MCF 10A (cell line): ENCODE results near the gene HNRNPA2B1. TPM values are rescaled to one million over a fixed set of nuclear protein-coding genes. Genes with fewer than 3 reads are reported as not detected.
"Not testable (repeated sequence)": the region's sequence is repeated elsewhere in the genome, so short reads cannot be mapped to it uniquely, and the experiment has no call there.

Experiments used
- BruUV-seq: library from RNA; stranded (reverse); fragments of 400-500 nt; replicated peaks from 2 replicates; lab custom pipeline; 2021; lab: Mats Ljungman, UMichigan
- CTCF ChIA-PET: fragments of 300-600 bp; sonication (Branson Sonifier 250); formaldehyde crosslinking; extraction: SDS; loops from one replicate; lab custom pipeline; 2021; ENCODE audit warnings: antibody characterized with exemption, inconsistent platforms; lab: Yijun Ruan, JAX
- POLR2A ChIA-PET: fragments of 300-600, 350-650 bp; sonication (Branson Sonifier 250); formaldehyde crosslinking; extraction: SDS; loops from one replicate; lab custom pipeline; 2020; ENCODE audit warnings: antibody characterized with exemption, inconsistent platforms; lab: Yijun Ruan, JAX
- DNase-seq: peaks from one replicate; pipeline ENCODE4 v3.0.0-alpha.2; 2018; ENCODE audit not compliant: unreplicated experiment
- H3K27ac Mint-ChIP-seq: one replicate; pipeline ENCODE4 v1.8.0; 2022; ENCODE audit warnings: mild to moderate bottlenecking, low read depth, mixed read lengths; ENCODE audit not compliant: unreplicated experiment
- H3K27me3 Mint-ChIP-seq: one replicate; pipeline ENCODE4 v1.8.0; 2022; ENCODE audit warnings: mixed read lengths; ENCODE audit not compliant: insufficient read depth, unreplicated experiment
- H3K36me3 Mint-ChIP-seq: one replicate; pipeline ENCODE4 v1.8.0; 2022; ENCODE audit warnings: mild to moderate bottlenecking, moderate library complexity, mixed read lengths; ENCODE audit not compliant: insufficient read depth, unreplicated experiment
- H3K4me1 Mint-ChIP-seq: one replicate; pipeline ENCODE4 v1.8.0; 2022; ENCODE audit warnings: mixed read lengths; ENCODE audit not compliant: insufficient read depth, unreplicated experiment
- H3K4me3 Mint-ChIP-seq: one replicate; pipeline ENCODE4 v1.8.0; 2022; ENCODE audit warnings: mild to moderate bottlenecking, moderate library complexity, mixed read lengths; ENCODE audit not compliant: unreplicated experiment
- H3K9me3 Mint-ChIP-seq: one replicate; pipeline ENCODE4 v1.8.0; 2022; ENCODE audit warnings: mixed read lengths; ENCODE audit not compliant: unreplicated experiment
- intact Hi-C: fragments of 100-400 bp; cut with micrococcal nuclease; formaldehyde crosslinking; loops from 2 replicates; pipeline ENCODE4 v1.14.1; 2022
- total RNA-seq: library from RNA; stranded (reverse); gene quantifications from 2 replicates; pipeline ENCODE4 v1.2.3, GENCODE V29; 2022
- TF ChIP-seq, protein P1 (sequence below): fragments of 200-600 bp; IDR thresholded peaks from one replicate; pipeline ENCODE4 v1.8.0; 2022; ENCODE audit warnings: antibody characterized with exemption, mild to moderate bottlenecking; ENCODE audit not compliant: unreplicated experiment

Gene HNRNPA2B1
- total RNA-seq, 1 experiment from 2014 or later = 646 TPM

DNA sequence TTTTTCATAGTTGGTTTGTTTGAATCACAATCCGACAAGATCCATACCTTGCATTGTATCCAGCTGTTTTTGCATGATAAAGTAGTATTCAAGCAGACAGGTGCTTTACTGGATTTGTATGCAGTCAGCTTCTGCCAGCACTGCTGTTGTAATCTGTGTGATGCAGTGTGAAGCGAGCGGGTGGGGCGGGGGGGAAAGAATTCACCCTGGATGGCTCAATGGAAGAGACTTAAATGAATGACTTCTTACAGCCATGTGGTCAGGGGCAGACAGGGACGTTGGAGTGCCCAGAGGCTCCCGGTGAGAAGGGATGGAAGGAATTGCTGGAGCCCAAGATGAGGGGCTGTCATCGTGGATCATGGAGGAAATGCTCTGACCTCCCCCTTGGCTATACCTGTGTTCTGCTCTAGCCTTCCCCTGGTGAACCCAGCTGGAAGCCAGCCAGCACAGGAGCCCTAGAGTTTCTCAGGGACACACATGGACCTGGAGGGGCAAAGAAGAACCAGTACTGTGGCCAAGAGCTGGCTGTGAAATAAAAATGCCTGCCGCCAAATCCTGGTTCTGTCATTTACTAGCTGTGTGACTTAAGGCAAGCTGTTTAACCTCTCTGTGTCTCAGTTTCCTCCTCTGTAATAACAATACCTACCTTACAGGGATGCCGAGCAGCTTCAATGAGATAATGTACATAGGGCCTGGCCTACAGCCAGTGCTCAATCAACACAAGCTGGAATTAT lies 34.4 kb downstream of the HNRNPA2B1 start:
- DNase-seq = no peak
- Mint-ChIP-seq H3K27ac (no peak overlapping the region), H3K4me1 (peaks cover 9% of the 10 kb centered on the region), H3K36me3 (no peaks in the 10 kb centered on the region), H3K4me3 (no peak overlapping the region), H3K27me3 (no peaks in the 10 kb centered on the region), H3K9me3 (no peaks in the 10 kb centered on the region)
- TF ChIP-seq, protein P1, sequence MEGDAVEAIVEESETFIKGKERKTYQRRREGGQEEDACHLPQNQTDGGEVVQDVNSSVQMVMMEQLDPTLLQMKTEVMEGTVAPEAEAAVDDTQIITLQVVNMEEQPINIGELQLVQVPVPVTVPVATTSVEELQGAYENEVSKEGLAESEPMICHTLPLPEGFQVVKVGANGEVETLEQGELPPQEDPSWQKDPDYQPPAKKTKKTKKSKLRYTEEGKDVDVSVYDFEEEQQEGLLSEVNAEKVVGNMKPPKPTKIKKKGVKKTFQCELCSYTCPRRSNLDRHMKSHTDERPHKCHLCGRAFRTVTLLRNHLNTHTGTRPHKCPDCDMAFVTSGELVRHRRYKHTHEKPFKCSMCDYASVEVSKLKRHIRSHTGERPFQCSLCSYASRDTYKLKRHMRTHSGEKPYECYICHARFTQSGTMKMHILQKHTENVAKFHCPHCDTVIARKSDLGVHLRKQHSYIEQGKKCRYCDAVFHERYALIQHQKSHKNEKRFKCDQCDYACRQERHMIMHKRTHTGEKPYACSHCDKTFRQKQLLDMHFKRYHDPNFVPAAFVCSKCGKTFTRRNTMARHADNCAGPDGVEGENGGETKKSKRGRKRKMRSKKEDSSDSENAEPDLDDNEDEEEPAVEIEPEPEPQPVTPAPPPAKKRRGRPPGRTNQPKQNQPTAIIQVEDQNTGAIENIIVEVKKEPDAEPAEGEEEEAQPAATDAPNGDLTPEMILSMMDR = no peak
- BruUV-seq = no TSS peak
- ChIA-PET CTCF (interaction anchor here (0.6 to 1.6 kb wide), 6 partner anchors 14 to 515 kb away, joined by 3 to 8 read pairs (median 3); partner anchors contain the start of gene NFE2L3), POLR2A (interaction anchor here (0.8 to 2.6 kb wide), 5 partner anchors 10 to 78 kb away, joined by 3 to 14 read pairs (median 4); no protein-coding TSS in a partner anchor)
- intact Hi-C loops = no loop called here

DNA sequence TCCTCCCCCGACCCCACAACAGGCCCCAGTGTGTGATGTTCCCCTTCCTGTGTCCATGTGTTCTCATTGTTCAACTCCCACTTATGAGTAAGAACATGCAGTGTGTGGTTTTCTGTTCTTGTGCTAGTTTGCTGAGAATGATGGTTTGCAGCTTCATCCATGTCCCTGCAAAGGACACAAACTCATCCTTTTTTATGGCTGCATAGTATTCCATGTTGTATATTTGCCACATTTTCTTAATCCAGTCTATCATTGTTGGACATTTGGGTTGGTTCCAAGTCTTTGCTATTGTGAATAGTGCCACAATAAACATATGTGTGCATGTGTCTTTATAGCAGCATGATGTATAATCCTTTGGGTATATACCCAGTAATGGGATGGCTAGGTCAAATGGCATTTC lies 36.7 kb downstream of the HNRNPA2B1 start:
- H3K36me3 Mint-ChIP-seq, H3K9me3 Mint-ChIP-seq, H3K4me3 Mint-ChIP-seq: not testable (repeated sequence)

DNA sequence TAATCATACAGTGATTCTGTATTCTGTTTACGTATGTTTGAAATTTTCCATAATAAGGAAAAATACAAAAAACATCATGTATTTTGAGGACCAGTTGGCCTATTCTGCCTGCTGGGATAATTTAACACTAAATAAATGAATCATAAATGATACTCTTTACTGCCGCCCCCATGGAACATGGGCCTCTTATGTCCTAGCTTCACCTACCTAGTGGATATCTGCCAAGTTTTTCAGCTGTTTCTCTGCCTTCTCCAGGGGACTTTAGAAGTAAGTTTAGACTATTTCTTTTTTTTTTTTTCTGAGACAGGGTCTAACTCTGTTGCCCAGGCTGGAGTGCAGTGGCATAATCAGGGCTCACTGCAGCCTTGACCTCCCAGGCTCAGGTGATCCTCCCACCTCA lies 38.1 kb downstream of the HNRNPA2B1 start:
- ChIA-PET POLR2A (no interaction called here), CTCF (interaction anchor here (0.6 to 1.9 kb wide), 5 partner anchors 11 to 241 kb away, joined by 3 to 10 read pairs (median 4); no protein-coding TSS in a partner anchor)
- Mint-ChIP-seq H3K4me1 (peaks cover 9% of the 10 kb centered on the region), H3K27ac (no peak overlapping the region), H3K4me3 (no peak overlapping the region), H3K27me3 (no peaks in the 10 kb centered on the region), H3K36me3 (no peaks in the 10 kb centered on the region), H3K9me3 (no peaks in the 10 kb centered on the region)
- no TSS peak for BruUV-seq
- no peak for DNase-seq
- TF ChIP-seq, protein P1 = no peak
- intact Hi-C loops = no loop called here

More for the DNA sequence above, 36.7 kb downstream of the HNRNPA2B1 start:
- H3K4me1 Mint-ChIP-seq, H3K27me3 Mint-ChIP-seq, H3K27ac Mint-ChIP-seq, intact Hi-C loops, BruUV-seq, DNase-seq: not testable (repeated sequence)
- ChIA-PET CTCF (interaction anchor here (1.0 kb wide), 1 partner anchor 19 kb away, joined by 3 read pairs; no protein-coding TSS in a partner anchor), POLR2A (interaction anchor here (0.6 kb wide), 1 partner anchor 16 kb away, joined by 3 read pairs; no protein-coding TSS in a partner anchor)

DNA sequence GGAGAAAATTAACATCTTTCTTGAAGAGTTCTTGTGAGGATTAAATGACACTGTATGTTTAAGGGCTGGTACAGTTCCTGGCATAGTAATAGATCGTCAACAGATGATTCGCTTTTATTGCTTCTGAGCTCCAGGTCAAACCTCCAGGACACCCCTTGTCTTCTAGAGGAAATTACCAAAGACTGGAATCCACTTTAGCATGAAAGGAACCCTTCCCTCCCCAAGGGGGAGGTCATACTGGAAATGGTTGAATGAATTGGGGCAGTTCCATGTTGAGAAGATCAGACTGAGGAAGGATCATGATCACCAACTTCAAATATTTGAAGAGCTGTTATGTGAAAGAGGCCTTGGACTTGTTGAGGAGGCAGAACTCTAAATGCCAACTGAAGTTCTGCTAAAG lies 39.6 kb downstream of the HNRNPA2B1 start:
- Mint-ChIP-seq H3K27ac (no peak overlapping the region), H3K27me3 (no peaks in the 10 kb centered on the region), H3K4me3 (no peak overlapping the region), H3K4me1 (peaks cover 3% of the 10 kb centered on the region), H3K36me3 (no peaks in the 10 kb centered on the region), H3K9me3 (no peaks in the 10 kb centered on the region)
- DNase-seq = no peak
- BruUV-seq = no TSS peak
- TF ChIP-seq, protein P1 = no peak
- ChIA-PET POLR2A (no interaction called here), CTCF (interaction anchor here (0.6 to 1.9 kb wide), 5 partner anchors 10 to 902 kb away, joined by 4 to 10 read pairs (median 5); no protein-coding TSS in a partner anchor)
- intact Hi-C loops = no loop called here
